NCI-H2196 treated with DMSO at 0.1 percent for 48 hours (cell line): ENCODE data around the gene QRICH1.

Experiments used
- DNase-seq: peaks from one replicate; lab custom pipeline; 2025; ENCODE audit not compliant: unreplicated experiment; lab: John Stamatoyannopoulos, UW

QRICH1 gene

GRCh38 chr3:49093853-49094767 is at the start of gene QRICH1:
Gene QRICH1 (minus strand): TSS chr3:49094071. CDS start chr3:49077017, 17,054 bp downstream.
- peak; percentile 90 for DNase-seq

GRCh38 chr3:49140080-49140479 is 46.2 kb upstream of the QRICH1 start:
- no peak for DNase-seq

GRCh38 chr3:49135499-49135898 is 41.6 kb upstream of the QRICH1 start:
- DNase-seq: no peak

GRCh38 chr3:49134471-49135265 is 40.8 kb upstream of the QRICH1 start:
- no peak for DNase-seq

- DNase-seq: no peak
Measured at GRCh38 chr3:49133226-49133951, 39.5 kb upstream of the QRICH1 start.

GRCh38 chr3:49132437-49133225 is 38.8 kb upstream of the QRICH1 start, which contains the start of gene LAMB2:
Gene LAMB2 (minus strand): TSS chr3:49133050. CDS start chr3:49132867, 183 bp downstream.
- no peak for DNase-seq

GRCh38 chr3:49132073-49132436 is 38.2 kb upstream of the QRICH1 start:
- no peak for DNase-seq

- DNase-seq: no peak
Measured at GRCh38 chr3:49131576-49131975, 37.7 kb upstream of the QRICH1 start.

GRCh38 chr3:49131040-49131439 is 37.2 kb upstream of the QRICH1 start:
- DNase-seq: no peak

GRCh38 chr3:49124991-49125670 is 31.3 kb upstream of the QRICH1 start:
- no peak for DNase-seq

- DNase-seq: no peak
Measured at GRCh38 chr3:49124203-49124602, 30.3 kb upstream of the QRICH1 start.

GRCh38 chr3:49123687-49124086 is 29.8 kb upstream of the QRICH1 start:
- no peak for DNase-seq

- no peak for DNase-seq
Measured at GRCh38 chr3:49122886-49123545, 29.1 kb upstream of the QRICH1 start.

- no peak for DNase-seq
Measured at GRCh38 chr3:49122451-49122850, 28.6 kb upstream of the QRICH1 start.

- DNase-seq: no peak
Measured at GRCh38 chr3:49122022-49122421, 28.2 kb upstream of the QRICH1 start.

- no peak for DNase-seq
Measured at GRCh38 chr3:49121132-49121736, 27.4 kb upstream of the QRICH1 start.

- DNase-seq: peak; percentile 51
Measured at GRCh38 chr3:49120438-49121131, 26.7 kb upstream of the QRICH1 start, which contains the start of gene USP19. Gene USP19 (minus strand): TSS chr3:49120823. CDS start chr3:49119145, 1,678 bp downstream.

- no peak for DNase-seq
Measured at GRCh38 chr3:49120096-49120437, 26.2 kb upstream of the QRICH1 start.
